Stimulated activated CD8-positive, alpha-beta memory T cell treated with anti-CD3 and anti-CD28 coated beads, Interleukin-7, amount 100 ng/mL, for 48 hours (primary cell): ENCODE results near the gene RAF1.

Source experiments
- DNase-seq, 2 donors: peaks; one replicate each; pipeline ENCODE4 v3.0.0-alpha.2; 2020; ENCODE audit warnings: low read depth in 1 of 2; ENCODE audit errors: extremely low read depth in 1 of 2

Gene RAF1

GRCh38 chr3:12601072-12601471 lies 62.8 kb downstream of the RAF1 start:
- DNase-seq = no peak

- no peak for DNase-seq
These were observed 65.0 kb downstream of the RAF1 start for GRCh38 chr3:12598890-12599289.

- DNase-seq = no peak
These were observed 70.4 kb downstream of the RAF1 start for GRCh38 chr3:12593473-12593872.

- DNase-seq = no peak
These were observed 71.8 kb downstream of the RAF1 start for GRCh38 chr3:12591997-12592715.

- no peak for DNase-seq
These were observed 72.5 kb downstream of the RAF1 start for GRCh38 chr3:12591456-12591855.

GRCh38 chr3:12590096-12590495 lies 73.8 kb downstream of the RAF1 start:
- DNase-seq = no peak

- no peak for DNase-seq
These were observed 75.6 kb downstream of the RAF1 start for GRCh38 chr3:12588039-12589009.

- no peak for DNase-seq
These were observed 77.5 kb downstream of the RAF1 start for GRCh38 chr3:12586403-12586802.

GRCh38 chr3:12585970-12586369 lies 77.9 kb downstream of the RAF1 start:
- DNase-seq = no peak

GRCh38 chr3:12585181-12585580 lies 78.7 kb downstream of the RAF1 start:
- no peak for DNase-seq

- no peak for DNase-seq
These were observed 79.8 kb downstream of the RAF1 start for GRCh38 chr3:12584083-12584482.

GRCh38 chr3:12583280-12583679 lies 80.6 kb downstream of the RAF1 start:
- DNase-seq = no peak

- DNase-seq = no peak
These were observed 81.2 kb downstream of the RAF1 start for GRCh38 chr3:12582730-12583129.

- DNase-seq = no peak
These were observed 84.0 kb downstream of the RAF1 start for GRCh38 chr3:12579905-12580304.

- no peak for DNase-seq
These were observed 84.5 kb downstream of the RAF1 start for GRCh38 chr3:12579456-12579855.

- no peak for DNase-seq
These were observed 85.2 kb downstream of the RAF1 start for GRCh38 chr3:12578742-12579141.

GRCh38 chr3:12577379-12577778 lies 86.5 kb downstream of the RAF1 start:
- no peak for DNase-seq

- no peak for DNase-seq
These were observed 89.3 kb downstream of the RAF1 start for GRCh38 chr3:12574661-12575060.

GRCh38 chr3:12574131-12574530 lies 89.8 kb downstream of the RAF1 start:
- DNase-seq = no peak

- no peak for DNase-seq
These were observed 91.9 kb downstream of the RAF1 start for GRCh38 chr3:12571986-12572385.

- no peak for DNase-seq
These were observed 94.1 kb downstream of the RAF1 start for GRCh38 chr3:12569836-12570235.

GRCh38 chr3:12568747-12569146 lies 95.2 kb downstream of the RAF1 start:
- no peak for DNase-seq
